ENCODE data around the gene HOXC10. TPM values are rescaled to one million over a fixed set of nuclear protein-coding genes. Genes with fewer than 3 reads are reported as not detected.

Gene HOXC10
- total and polyA plus RNA-seq, 10 of the 15 experiments (the other 5 are each of a cell fraction or from before 2014, with no cell fraction given): 0.59 TPM; not detected in 9

DNA sequence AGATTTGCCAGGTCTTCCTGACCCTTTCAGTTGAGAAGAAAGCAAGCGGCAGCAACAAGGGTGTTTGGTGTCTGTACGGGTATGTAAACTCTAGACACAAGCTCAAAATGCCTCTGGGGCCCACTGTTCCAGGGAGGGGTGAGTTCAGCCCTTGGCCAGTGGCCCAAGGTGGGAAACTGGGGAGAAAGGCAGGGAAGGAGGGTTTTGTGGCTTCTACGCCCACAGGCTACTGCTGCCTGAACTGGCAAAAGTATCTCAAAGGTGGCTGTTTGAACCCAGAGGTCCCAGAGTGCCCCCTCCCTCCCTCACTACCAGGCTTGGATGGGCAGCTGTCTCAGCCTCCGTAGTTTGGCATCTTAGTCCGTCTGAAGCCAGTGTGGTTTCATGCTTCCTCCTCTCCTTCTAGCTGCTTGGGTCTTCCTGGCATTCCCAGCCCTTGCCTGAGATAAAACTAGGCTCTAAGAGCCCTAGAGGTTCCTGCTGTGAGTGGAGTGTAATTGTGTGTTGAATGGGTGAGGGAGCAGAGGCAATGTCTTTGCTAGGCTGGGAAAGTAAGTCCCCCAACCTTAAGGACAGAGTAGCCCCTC lies 53.4 kb downstream of the HOXC10 start:
- DNase-seq (ENCODE audit: low read depth, low spot score) (no peak), ATAC-seq (no peak), FAIRE-seq (no peak)
- Histone ChIP-seq H4K20me1 (ENCODE audit: control insufficient read depth, insufficient read depth) (no peaks in the 10 kb centered on the region), H3K9me3 (replicated peaks; ENCODE audit: control insufficient read depth, insufficient read depth, low read length) (no peaks in the 10 kb centered on the region; the same call in 2 of the 3 replicates), H3K27ac (ENCODE audit: control insufficient read depth, insufficient read depth) (no peak overlapping the region), H3K4me1 (ENCODE audit: control insufficient read depth, insufficient read depth, low read length) (peaks cover 3% of the 10 kb centered on the region; the same call in 1 of the 2 replicates), H3K9ac (ENCODE audit: control insufficient read depth, insufficient read depth, low read length) (no peak overlapping the region), H2AFZ (ENCODE audit: control insufficient read depth, low read depth, low read length) (no peak overlapping the region), H3K4me3 (no peak overlapping the region), H3K27me3 (replicated peaks in 1 of 2; ENCODE audit: control insufficient read depth in 2 of 2, insufficient read depth in 2 of 2, low read length in 1 of 2) (peaks cover 1 to 16% of the 10 kb centered on the region in 2 experiments), H3K79me2 (ENCODE audit: control insufficient read depth, insufficient read depth, low read length) (no peaks in the 10 kb centered on the region), H3K4me2 (ENCODE audit: control insufficient read depth, insufficient read depth) (no peak overlapping the region), H3K36me3 (ENCODE audit: control insufficient read depth in 2 of 2, insufficient read depth in 2 of 2, low read length in 1 of 2) (no peaks in the 10 kb centered on the region)
- ChIA-PET RAD21 (ENCODE audit: unreplicated experiment) (interaction anchor here (0.8 to 12.6 kb wide), 5 partner anchors 13 to 153 kb away, joined by 3 to 222 read pairs (median 7); partner anchors contain the start of genes HOXC4 and SMUG1), POLR2A (interaction anchor here (0.5 to 1.5 kb wide), 3 partner anchors 14 to 33 kb away, joined by 4 to 8 read pairs (median 5); partner anchors contain the start of gene HOXC4), SMC1A (ENCODE audit: uncharacterized antibody, unreplicated experiment) (interaction anchor here (1.0 to 1.2 kb wide), 3 partner anchors 15 to 163 kb away, joined by 3 to 4 read pairs (median 4); partner anchors contain the start of gene HOXC4), CTCF (interaction anchor here (0.5 to 7.9 kb wide), 5 partner anchors 17 to 178 kb away, joined by 4 to 86 read pairs (median 5); partner anchors contain the start of gene HOXC4)
- no TSS peak for BruUV-seq (replicated peaks)
- intact Hi-C loops (cut with micrococcal nuclease; ENCODE audit: unreplicated experiment) (no loop called here), in situ Hi-C loops (cut with MboI) (no loop called here)
- 43% methylated on average over 5 of the region's 5 CpGs for WGBS (ENCODE audit: insufficient coverage, insufficient replicate concordance, low lambda C conversion rate, missing lambda C conversion rate)
- TF ChIP-seq SPI1 (IDR thresholded peaks at IDR 0.05; ENCODE audit: borderline replicate concordance, insufficient read depth, low read depth, low read length) (no peak), YBX1 (IDR thresholded peaks at IDR 0.05) (no peak), SMAD5 (IDR thresholded peaks at IDR 0.05; ENCODE audit: low read depth) (no peak), WRNIP1 (IDR thresholded peaks at IDR 0.05; ENCODE audit: borderline replicate concordance, low read depth, low read length) (no peak), NFYB (IDR thresholded peaks at IDR 0.05; ENCODE audit: insufficient read depth, low read depth, low read length) (no peak), ZNF274 (IDR thresholded peaks at IDR 0.05; ENCODE audit: insufficient read depth, insufficient read length) (no peak), CBX5 (IDR thresholded peaks at IDR 0.05; ENCODE audit: low read depth) (no peak), BACH1 (IDR thresholded peaks at IDR 0.05; ENCODE audit: borderline replicate concordance) (no peak), SREBF2 (IDR thresholded peaks at IDR 0.05; ENCODE audit: low read length) (no peak), ZZZ3 (IDR thresholded peaks at IDR 0.05; ENCODE audit: control insufficient read depth, insufficient read length, low read depth) (no peak), SUZ12 (IDR thresholded peaks at IDR 0.05; ENCODE audit: unreplicated experiment) (no peak)
- TF ChIP-seq, protein P1, sequence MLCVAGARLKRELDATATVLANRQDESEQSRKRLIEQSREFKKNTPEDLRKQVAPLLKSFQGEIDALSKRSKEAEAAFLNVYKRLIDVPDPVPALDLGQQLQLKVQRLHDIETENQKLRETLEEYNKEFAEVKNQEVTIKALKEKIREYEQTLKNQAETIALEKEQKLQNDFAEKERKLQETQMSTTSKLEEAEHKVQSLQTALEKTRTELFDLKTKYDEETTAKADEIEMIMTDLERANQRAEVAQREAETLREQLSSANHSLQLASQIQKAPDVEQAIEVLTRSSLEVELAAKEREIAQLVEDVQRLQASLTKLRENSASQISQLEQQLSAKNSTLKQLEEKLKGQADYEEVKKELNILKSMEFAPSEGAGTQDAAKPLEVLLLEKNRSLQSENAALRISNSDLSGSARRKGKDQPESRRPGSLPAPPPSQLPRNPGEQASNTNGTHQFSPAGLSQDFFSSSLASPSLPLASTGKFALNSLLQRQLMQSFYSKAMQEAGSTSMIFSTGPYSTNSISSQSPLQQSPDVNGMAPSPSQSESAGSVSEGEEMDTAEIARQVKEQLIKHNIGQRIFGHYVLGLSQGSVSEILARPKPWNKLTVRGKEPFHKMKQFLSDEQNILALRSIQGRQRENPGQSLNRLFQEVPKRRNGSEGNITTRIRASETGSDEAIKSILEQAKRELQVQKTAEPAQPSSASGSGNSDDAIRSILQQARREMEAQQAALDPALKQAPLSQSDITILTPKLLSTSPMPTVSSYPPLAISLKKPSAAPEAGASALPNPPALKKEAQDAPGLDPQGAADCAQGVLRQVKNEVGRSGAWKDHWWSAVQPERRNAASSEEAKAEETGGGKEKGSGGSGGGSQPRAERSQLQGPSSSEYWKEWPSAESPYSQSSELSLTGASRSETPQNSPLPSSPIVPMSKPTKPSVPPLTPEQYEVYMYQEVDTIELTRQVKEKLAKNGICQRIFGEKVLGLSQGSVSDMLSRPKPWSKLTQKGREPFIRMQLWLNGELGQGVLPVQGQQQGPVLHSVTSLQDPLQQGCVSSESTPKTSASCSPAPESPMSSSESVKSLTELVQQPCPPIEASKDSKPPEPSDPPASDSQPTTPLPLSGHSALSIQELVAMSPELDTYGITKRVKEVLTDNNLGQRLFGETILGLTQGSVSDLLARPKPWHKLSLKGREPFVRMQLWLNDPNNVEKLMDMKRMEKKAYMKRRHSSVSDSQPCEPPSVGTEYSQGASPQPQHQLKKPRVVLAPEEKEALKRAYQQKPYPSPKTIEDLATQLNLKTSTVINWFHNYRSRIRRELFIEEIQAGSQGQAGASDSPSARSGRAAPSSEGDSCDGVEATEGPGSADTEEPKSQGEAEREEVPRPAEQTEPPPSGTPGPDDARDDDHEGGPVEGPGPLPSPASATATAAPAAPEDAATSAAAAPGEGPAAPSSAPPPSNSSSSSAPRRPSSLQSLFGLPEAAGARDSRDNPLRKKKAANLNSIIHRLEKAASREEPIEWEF (IDR thresholded peaks at IDR 0.05; ENCODE audit: insufficient replicate concordance, low read depth, low read length): no peak
- TF ChIP-seq, protein P2, sequence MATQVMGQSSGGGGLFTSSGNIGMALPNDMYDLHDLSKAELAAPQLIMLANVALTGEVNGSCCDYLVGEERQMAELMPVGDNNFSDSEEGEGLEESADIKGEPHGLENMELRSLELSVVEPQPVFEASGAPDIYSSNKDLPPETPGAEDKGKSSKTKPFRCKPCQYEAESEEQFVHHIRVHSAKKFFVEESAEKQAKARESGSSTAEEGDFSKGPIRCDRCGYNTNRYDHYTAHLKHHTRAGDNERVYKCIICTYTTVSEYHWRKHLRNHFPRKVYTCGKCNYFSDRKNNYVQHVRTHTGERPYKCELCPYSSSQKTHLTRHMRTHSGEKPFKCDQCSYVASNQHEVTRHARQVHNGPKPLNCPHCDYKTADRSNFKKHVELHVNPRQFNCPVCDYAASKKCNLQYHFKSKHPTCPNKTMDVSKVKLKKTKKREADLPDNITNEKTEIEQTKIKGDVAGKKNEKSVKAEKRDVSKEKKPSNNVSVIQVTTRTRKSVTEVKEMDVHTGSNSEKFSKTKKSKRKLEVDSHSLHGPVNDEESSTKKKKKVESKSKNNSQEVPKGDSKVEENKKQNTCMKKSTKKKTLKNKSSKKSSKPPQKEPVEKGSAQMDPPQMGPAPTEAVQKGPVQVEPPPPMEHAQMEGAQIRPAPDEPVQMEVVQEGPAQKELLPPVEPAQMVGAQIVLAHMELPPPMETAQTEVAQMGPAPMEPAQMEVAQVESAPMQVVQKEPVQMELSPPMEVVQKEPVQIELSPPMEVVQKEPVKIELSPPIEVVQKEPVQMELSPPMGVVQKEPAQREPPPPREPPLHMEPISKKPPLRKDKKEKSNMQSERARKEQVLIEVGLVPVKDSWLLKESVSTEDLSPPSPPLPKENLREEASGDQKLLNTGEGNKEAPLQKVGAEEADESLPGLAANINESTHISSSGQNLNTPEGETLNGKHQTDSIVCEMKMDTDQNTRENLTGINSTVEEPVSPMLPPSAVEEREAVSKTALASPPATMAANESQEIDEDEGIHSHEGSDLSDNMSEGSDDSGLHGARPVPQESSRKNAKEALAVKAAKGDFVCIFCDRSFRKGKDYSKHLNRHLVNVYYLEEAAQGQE (IDR thresholded peaks at IDR 0.05; ENCODE audit: low read depth, low read length): no peak
